ENCODE measurements around the gene LPXN. TPM values are rescaled to one million over a fixed set of nuclear protein-coding genes. Genes with fewer than 3 reads are reported as not detected.

Gene LPXN
- polyA plus RNA-seq, 2 donors = 2.4 to 2.7 TPM

- Histone ChIP-seq H3K9me3 (ENCODE audit: control insufficient read depth in 2 of 2, insufficient read depth in 1 of 2, low read depth in 1 of 2, low read length in 1 of 2) (no peaks in the 10 kb centered on the region), H3K4me3 (ENCODE audit: low read depth in 1 of 2, low read length in 2 of 2) (no peak overlapping the region), H3K36me3 (ENCODE audit: control insufficient read depth in 2 of 2, insufficient read depth in 2 of 2, low read length in 1 of 2) (peaks cover 2 to 4% of the 10 kb centered on the region in 2 donors), H3K27ac (ENCODE audit: low read depth in 2 of 2, low read length in 1 of 2) (no peak overlapping the region), H3K27me3 (ENCODE audit: control insufficient read depth in 1 of 2, insufficient read depth in 2 of 2, low read length in 2 of 2) (no peaks in the 10 kb centered on the region), H3K4me1 (ENCODE audit: control insufficient read depth in 2 of 2, insufficient read depth in 2 of 2, low read length in 1 of 2) (no peaks in the 10 kb centered on the region)
- WGBS, 2 donors = 86 to 93% methylated on average over 5 of the region's 5 CpGs
Observed at GRCh38 chr11:58608331-58608730, 32.7 kb upstream of the LPXN start.

DNA sequence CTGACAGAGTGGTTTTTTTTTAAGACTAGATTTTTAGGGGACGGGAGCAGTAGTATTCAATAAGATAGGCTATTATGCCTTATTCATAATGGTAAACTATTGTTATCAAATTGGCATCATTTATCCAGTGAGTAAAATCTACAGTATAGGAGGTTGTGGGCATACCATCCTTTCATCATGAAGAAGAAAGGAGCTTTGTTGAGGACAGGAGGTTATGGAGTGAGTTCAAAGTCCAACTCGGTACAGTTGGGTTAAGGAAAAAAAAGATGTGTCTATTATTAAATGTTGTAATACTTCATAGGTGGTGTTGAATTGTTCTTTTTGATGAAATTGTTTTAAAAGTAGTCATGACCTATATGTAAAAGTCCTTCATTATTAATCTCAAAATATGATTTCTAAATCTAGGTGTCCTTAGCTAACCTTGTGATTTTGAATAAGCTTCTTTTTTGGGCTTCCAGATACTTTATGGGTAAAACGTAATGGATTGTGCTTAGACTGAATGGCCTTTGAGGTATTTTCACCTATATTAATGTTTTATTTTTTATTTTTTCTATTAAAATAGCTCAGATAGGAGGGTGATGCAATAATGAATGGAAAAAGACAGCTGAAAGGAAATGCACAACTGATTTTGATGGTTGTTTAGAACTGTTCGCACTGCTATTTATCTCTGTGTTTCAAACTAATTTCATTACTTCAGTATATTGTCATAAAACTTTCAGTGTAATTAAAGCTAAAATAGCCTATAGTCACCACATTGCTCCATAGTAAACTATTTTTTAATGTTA is 31.5 kb upstream of the LPXN start:
- H3K4me1 ChIP-seq (ENCODE audit: control insufficient read depth in 2 of 2, insufficient read depth in 2 of 2, low read length in 1 of 2) = no peaks in the 10 kb centered on the region
- H3K4me3 ChIP-seq (ENCODE audit: low read depth in 1 of 2, low read length in 2 of 2) = no peak overlapping the region
- WGBS, 2 donors = 80 to 86% methylated on average over 4 of the region's 4 CpGs

GRCh38 chr11:58600510-58600909 is 24.9 kb upstream of the LPXN start:
- Histone ChIP-seq H3K27me3 (ENCODE audit: control insufficient read depth in 1 of 2, insufficient read depth in 2 of 2, low read length in 2 of 2) (no peaks in the 10 kb centered on the region), H3K36me3 (ENCODE audit: control insufficient read depth in 2 of 2, insufficient read depth in 2 of 2, low read length in 1 of 2) (no peaks in the 10 kb centered on the region), H3K27ac (ENCODE audit: low read depth in 2 of 2, low read length in 1 of 2) (no peak overlapping the region), H3K4me1 (ENCODE audit: control insufficient read depth in 2 of 2, insufficient read depth in 2 of 2, low read length in 1 of 2) (no peaks in the 10 kb centered on the region), H3K9me3 (ENCODE audit: control insufficient read depth in 2 of 2, insufficient read depth in 1 of 2, low read depth in 1 of 2, low read length in 1 of 2) (no peaks in the 10 kb centered on the region), H3K4me3 (ENCODE audit: low read depth in 1 of 2, low read length in 2 of 2) (no peak overlapping the region)
- WGBS, 2 donors = 89 to 90% methylated on average over 2 of the region's 2 CpGs

More for the DNA sequence above, 31.5 kb upstream of the LPXN start:
- Histone ChIP-seq H3K36me3 (ENCODE audit: control insufficient read depth in 2 of 2, insufficient read depth in 2 of 2, low read length in 1 of 2) (peaks cover 0 to 2% of the 10 kb centered on the region in 2 donors), H3K27me3 (ENCODE audit: control insufficient read depth in 1 of 2, insufficient read depth in 2 of 2, low read length in 2 of 2) (no peaks in the 10 kb centered on the region), H3K27ac (ENCODE audit: low read depth in 2 of 2, low read length in 1 of 2) (no peak overlapping the region), H3K9me3 (ENCODE audit: control insufficient read depth in 2 of 2, insufficient read depth in 1 of 2, low read depth in 1 of 2, low read length in 1 of 2) (no peaks in the 10 kb centered on the region)

DNA sequence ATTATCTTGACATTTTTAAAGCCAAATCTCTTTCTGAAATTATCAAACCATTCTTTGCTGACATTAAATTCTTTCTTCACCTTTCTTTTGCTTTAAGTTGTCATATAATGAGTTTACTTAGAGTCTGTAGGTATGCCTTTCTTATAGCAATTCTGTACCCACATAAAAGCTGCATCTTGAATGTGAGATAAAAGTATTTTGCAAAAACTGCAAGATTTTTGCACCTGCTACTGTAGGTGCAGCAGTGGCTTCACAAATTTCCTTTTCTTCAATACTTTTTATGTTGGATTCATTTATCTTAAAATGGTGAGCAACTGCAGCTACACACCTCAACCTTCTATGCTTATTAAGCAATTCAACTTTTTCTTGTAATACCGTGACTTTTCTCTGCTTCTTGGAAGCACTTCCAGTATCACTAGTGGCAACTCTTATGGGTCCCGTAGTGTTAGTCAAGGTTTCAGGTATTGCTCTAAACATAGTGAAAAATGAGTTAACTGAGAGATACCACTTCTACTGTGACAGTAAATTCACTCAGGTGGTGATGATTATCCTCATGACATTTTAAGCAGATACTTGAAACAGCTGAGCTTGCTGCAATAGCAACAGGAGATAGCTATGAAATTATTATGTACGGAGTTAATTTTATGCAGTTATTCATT is 22.0 kb upstream of the LPXN start:
- Histone ChIP-seq H3K4me3 (ENCODE audit: low read depth in 1 of 2, low read length in 2 of 2) (no peak overlapping the region), H3K27me3 (ENCODE audit: control insufficient read depth in 1 of 2, insufficient read depth in 2 of 2, low read length in 2 of 2) (no peaks in the 10 kb centered on the region), H3K9me3 (ENCODE audit: control insufficient read depth in 2 of 2, insufficient read depth in 1 of 2, low read depth in 1 of 2, low read length in 1 of 2) (no peaks in the 10 kb centered on the region), H3K27ac (ENCODE audit: low read depth in 2 of 2, low read length in 1 of 2) (no peak overlapping the region), H3K36me3 (ENCODE audit: control insufficient read depth in 2 of 2, insufficient read depth in 2 of 2, low read length in 1 of 2) (no peaks in the 10 kb centered on the region), H3K4me1 (ENCODE audit: control insufficient read depth in 2 of 2, insufficient read depth in 2 of 2, low read length in 1 of 2) (peaks cover 0 to 3% of the 10 kb centered on the region in 2 donors)
- WGBS, 2 donors = 76 to 84% methylated on average over 3 of the region's 3 CpGs

GRCh38 chr11:58596621-58597020 is 21.0 kb upstream of the LPXN start:
- Histone ChIP-seq H3K4me1 (ENCODE audit: control insufficient read depth in 2 of 2, insufficient read depth in 2 of 2, low read length in 1 of 2) (peaks cover 0 to 3% of the 10 kb centered on the region in 2 donors), H3K27ac (ENCODE audit: low read depth in 2 of 2, low read length in 1 of 2) (no peak overlapping the region)
- 84 to 87% methylated on average over 3 of the region's 3 CpGs for WGBS, 2 donors

GRCh38 chr11:58594826-58595225 is 19.2 kb upstream of the LPXN start:
- Histone ChIP-seq H3K4me3 (ENCODE audit: low read depth in 1 of 2, low read length in 2 of 2) (no peak overlapping the region), H3K27me3 (ENCODE audit: control insufficient read depth in 1 of 2, insufficient read depth in 2 of 2, low read length in 2 of 2) (no peaks in the 10 kb centered on the region)
- 56 to 60% methylated on average over 4 of the region's 4 CpGs for WGBS, 2 donors

More at GRCh38 chr11:58596621-58597020, 21.0 kb upstream of the LPXN start:
- Histone ChIP-seq H3K4me3 (ENCODE audit: low read depth in 1 of 2, low read length in 2 of 2) (no peak overlapping the region), H3K36me3 (ENCODE audit: control insufficient read depth in 2 of 2, insufficient read depth in 2 of 2, low read length in 1 of 2) (no peaks in the 10 kb centered on the region), H3K9me3 (ENCODE audit: control insufficient read depth in 2 of 2, insufficient read depth in 1 of 2, low read depth in 1 of 2, low read length in 1 of 2) (no peaks in the 10 kb centered on the region), H3K27me3 (ENCODE audit: control insufficient read depth in 1 of 2, insufficient read depth in 2 of 2, low read length in 2 of 2) (no peaks in the 10 kb centered on the region)

GRCh38 chr11:58592760-58593472 is 17.3 kb upstream of the LPXN start:
- no peaks in the 10 kb centered on the region for H3K27me3 ChIP-seq (ENCODE audit: control insufficient read depth in 1 of 2, insufficient read depth in 2 of 2, low read length in 2 of 2)
- H3K4me1 ChIP-seq (ENCODE audit: control insufficient read depth in 2 of 2, insufficient read depth in 2 of 2, low read length in 1 of 2) = peaks cover 0 to 3% of the 10 kb centered on the region in 2 donors
- WGBS, 2 donors = 75 to 84% methylated on average over 5 of the region's 5 CpGs
- H3K4me3 ChIP-seq (ENCODE audit: low read depth in 1 of 2, low read length in 2 of 2) = no peak overlapping the region
- H3K9me3 ChIP-seq (ENCODE audit: control insufficient read depth in 2 of 2, insufficient read depth in 1 of 2, low read depth in 1 of 2, low read length in 1 of 2) = no peaks in the 10 kb centered on the region
- no peaks in the 10 kb centered on the region for H3K36me3 ChIP-seq (ENCODE audit: control insufficient read depth in 2 of 2, insufficient read depth in 2 of 2, low read length in 1 of 2)
- no peak overlapping the region for H3K27ac ChIP-seq (ENCODE audit: low read depth in 2 of 2, low read length in 1 of 2)

More at GRCh38 chr11:58594826-58595225, 19.2 kb upstream of the LPXN start:
- Histone ChIP-seq H3K9me3 (ENCODE audit: control insufficient read depth in 2 of 2, insufficient read depth in 1 of 2, low read depth in 1 of 2, low read length in 1 of 2) (no peaks in the 10 kb centered on the region), H3K27ac (ENCODE audit: low read depth in 2 of 2, low read length in 1 of 2) (no peak overlapping the region), H3K4me1 (ENCODE audit: control insufficient read depth in 2 of 2, insufficient read depth in 2 of 2, low read length in 1 of 2) (peaks cover 0 to 3% of the 10 kb centered on the region in 2 donors), H3K36me3 (ENCODE audit: control insufficient read depth in 2 of 2, insufficient read depth in 2 of 2, low read length in 1 of 2) (no peaks in the 10 kb centered on the region)

GRCh38 chr11:58591659-58592058 is 16.0 kb upstream of the LPXN start:
- Histone ChIP-seq H3K36me3 (ENCODE audit: control insufficient read depth in 2 of 2, insufficient read depth in 2 of 2, low read length in 1 of 2) (no peaks in the 10 kb centered on the region), H3K4me3 (ENCODE audit: low read depth in 1 of 2, low read length in 2 of 2) (no peak overlapping the region), H3K4me1 (ENCODE audit: control insufficient read depth in 2 of 2, insufficient read depth in 2 of 2, low read length in 1 of 2) (peaks cover 0 to 3% of the 10 kb centered on the region in 2 donors), H3K27ac (ENCODE audit: low read depth in 2 of 2, low read length in 1 of 2) (no peak overlapping the region), H3K9me3 (ENCODE audit: control insufficient read depth in 2 of 2, insufficient read depth in 1 of 2, low read depth in 1 of 2, low read length in 1 of 2) (no peaks in the 10 kb centered on the region), H3K27me3 (ENCODE audit: control insufficient read depth in 1 of 2, insufficient read depth in 2 of 2, low read length in 2 of 2) (no peaks in the 10 kb centered on the region)
- 95 to 97% methylated on average over 3 of the region's 3 CpGs for WGBS, 2 donors

GRCh38 chr11:58586998-58587397 is 11.3 kb upstream of the LPXN start:
- H3K9me3 ChIP-seq (ENCODE audit: control insufficient read depth in 2 of 2, insufficient read depth in 1 of 2, low read depth in 1 of 2, low read length in 1 of 2) = no peaks in the 10 kb centered on the region
- no peak overlapping the region for H3K27ac ChIP-seq (ENCODE audit: low read depth in 2 of 2, low read length in 1 of 2)
- 79 to 88% methylated on average over 2 of the region's 2 CpGs for WGBS, 2 donors
- no peaks in the 10 kb centered on the region for H3K36me3 ChIP-seq (ENCODE audit: control insufficient read depth in 2 of 2, insufficient read depth in 2 of 2, low read length in 1 of 2)
- no peaks in the 10 kb centered on the region for H3K27me3 ChIP-seq (ENCODE audit: control insufficient read depth in 1 of 2, insufficient read depth in 2 of 2, low read length in 2 of 2)
- no peak overlapping the region for H3K4me3 ChIP-seq (ENCODE audit: low read depth in 1 of 2, low read length in 2 of 2)
- no peaks in the 10 kb centered on the region for H3K4me1 ChIP-seq (ENCODE audit: control insufficient read depth in 2 of 2, insufficient read depth in 2 of 2, low read length in 1 of 2)
